Panc1 (cell line): ENCODE data around the gene C11orf24.

ENCODE experiments used
- CTCF ChIP-seq: fragments of 450-650 bp; IDR thresholded peaks from 2 replicates; pipeline ENCODE4 v1.5.1; 2017; ENCODE audit warnings: mild to moderate bottlenecking
- REST ChIP-seq, 2 experiments: IDR thresholded peaks; 2 replicates each; pipeline ENCODE4 v1.6.1; 2011 to 2012; ENCODE audit warnings: low read depth in 2 of 2, control low read depth in 1 of 2, low read length in 1 of 2, mild to moderate bottlenecking in 1 of 2, moderate library complexity in 1 of 2; ENCODE audit not compliant: insufficient read depth in 1 of 2
- TCF7L2 ChIP-seq: IDR thresholded peaks from 2 replicates; pipeline ENCODE4 v1.6.1; 2011; ENCODE audit warnings: mild to moderate bottlenecking, low read depth, low read length, inconsistent platforms

- TF ChIP-seq CTCF, result no peak
- no peak for TF ChIP-seq REST (IDR thresholded peaks at IDR 0.05; ENCODE audit: insufficient read depth in 1 of 2, low read depth in 2 of 2, low read length in 1 of 2)
- TF ChIP-seq TCF7L2, result no peak
Measured at GRCh38 chr11:68282861-68283230, 11.1 kb upstream of the C11orf24 start.
